ENCODE data around the gene GRM3. TPM values are rescaled to one million over a fixed set of nuclear protein-coding genes. Genes with fewer than 3 reads are reported as not detected.

The GRM3 gene
- total and polyA plus RNA-seq, 7 experiments from 2014 or later: not detected

DNA sequence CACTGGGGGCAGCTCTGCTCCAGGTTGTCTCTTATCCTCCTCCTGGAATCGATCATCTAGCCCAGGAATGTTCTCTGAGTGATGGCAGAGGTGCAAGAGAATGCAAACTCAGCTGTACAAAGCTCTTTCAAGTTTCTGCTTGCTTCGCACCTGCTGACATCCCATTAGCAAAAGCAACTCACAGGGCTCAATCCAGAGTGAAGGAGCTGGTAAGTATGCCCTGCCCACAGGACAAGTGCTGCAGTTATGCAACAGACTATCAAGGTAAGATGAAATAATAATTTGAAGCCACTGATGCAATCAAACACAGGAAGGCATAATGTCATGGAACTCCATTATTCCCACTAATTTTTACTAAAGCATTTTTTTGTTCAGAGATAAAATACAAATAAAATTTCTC lies 122.2 kb downstream of the GRM3 start:
- H3K27me3 Mint-ChIP-seq: no peaks in the 10 kb centered on the region
- H3K27ac ChIP-seq (ENCODE audit: low read depth, low read length): no peak overlapping the region
- no peaks in the 10 kb centered on the region for H3K4me1 ChIP-seq (ENCODE audit: control insufficient read depth in 2 of 2, insufficient read depth in 2 of 2, low read length in 2 of 2)
- intact Hi-C loops (cut with micrococcal nuclease): no loop called here
- H3K4me3 Mint-ChIP-seq: no peak overlapping the region
- H3K36me3 Mint-ChIP-seq: no peaks in the 10 kb centered on the region
- H3K9me3 Mint-ChIP-seq: peaks cover 0 to 8% (median 0%) of the 10 kb centered on the region in 11 donors
- H3K4me3 ChIP-seq (ENCODE audit: low read length): no peak overlapping the region
- H3K9me3 ChIP-seq (ENCODE audit: control insufficient read depth in 2 of 3, low read length in 3 of 3): no peaks in the 10 kb centered on the region
- no peak for ATAC-seq
- no peak for DNase-seq
- ChIA-PET CTCF (no interaction called here), POLR2A (no interaction called here)
- H3K27me3 ChIP-seq (ENCODE audit: control insufficient read depth in 2 of 2, insufficient read depth in 2 of 2, low read length in 2 of 2): no peaks in the 10 kb centered on the region
- no peak overlapping the region for H3K27ac Mint-ChIP-seq
- no peaks in the 10 kb centered on the region for H3K4me1 Mint-ChIP-seq
- no peaks in the 10 kb centered on the region for H3K36me3 ChIP-seq (ENCODE audit: control insufficient read depth in 2 of 3, insufficient read depth in 3 of 3, low read length in 3 of 3)

DNA sequence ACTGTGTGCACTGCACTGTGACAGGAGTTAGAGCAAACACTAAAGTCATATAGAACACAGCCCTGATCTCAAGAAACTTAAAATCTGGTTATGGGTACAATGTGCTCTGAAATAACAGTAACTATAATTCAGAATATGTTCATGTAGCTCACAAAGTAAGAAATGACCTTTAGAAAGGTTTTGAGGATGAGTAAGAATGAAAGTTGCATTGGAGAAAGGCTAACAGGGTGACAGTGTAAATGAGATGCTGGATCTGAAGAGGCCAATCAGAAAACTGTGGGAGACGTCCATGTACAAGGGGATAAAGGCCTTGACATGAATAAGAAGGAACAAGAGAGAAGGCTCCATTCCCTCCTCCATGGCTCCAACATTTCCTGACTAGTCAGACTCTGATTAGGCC lies 124.7 kb downstream of the GRM3 start:
- ATAC-seq: no peak
- H3K4me3 Mint-ChIP-seq: no peak overlapping the region
- no peak overlapping the region for H3K27ac Mint-ChIP-seq
- POLR2A ChIA-PET: no interaction called here
- H3K36me3 Mint-ChIP-seq: no peaks in the 10 kb centered on the region
- no peaks in the 10 kb centered on the region for H3K4me1 Mint-ChIP-seq
- Histone ChIP-seq H3K9me3 (ENCODE audit: control insufficient read depth in 2 of 3, low read length in 3 of 3) (no peaks in the 10 kb centered on the region), H3K27ac (ENCODE audit: low read depth, low read length) (no peak overlapping the region), H3K4me3 (ENCODE audit: low read length) (no peak overlapping the region), H3K4me1 (ENCODE audit: control insufficient read depth in 2 of 2, insufficient read depth in 2 of 2, low read length in 2 of 2) (no peaks in the 10 kb centered on the region), H3K27me3 (ENCODE audit: control insufficient read depth in 2 of 2, insufficient read depth in 2 of 2, low read length in 2 of 2) (no peaks in the 10 kb centered on the region), H3K36me3 (ENCODE audit: control insufficient read depth in 2 of 3, insufficient read depth in 3 of 3, low read length in 3 of 3) (no peaks in the 10 kb centered on the region)
- H3K9me3 Mint-ChIP-seq: peaks cover 0 to 6% (median 0%) of the 10 kb centered on the region in 11 donors
- CTCF ChIA-PET: no interaction called here
- peaks cover 0 to 5% (median 0%) of the 10 kb centered on the region in 5 donors for H3K27me3 Mint-ChIP-seq
- no peak for DNase-seq
- intact Hi-C loops (cut with micrococcal nuclease): no loop called here

DNA sequence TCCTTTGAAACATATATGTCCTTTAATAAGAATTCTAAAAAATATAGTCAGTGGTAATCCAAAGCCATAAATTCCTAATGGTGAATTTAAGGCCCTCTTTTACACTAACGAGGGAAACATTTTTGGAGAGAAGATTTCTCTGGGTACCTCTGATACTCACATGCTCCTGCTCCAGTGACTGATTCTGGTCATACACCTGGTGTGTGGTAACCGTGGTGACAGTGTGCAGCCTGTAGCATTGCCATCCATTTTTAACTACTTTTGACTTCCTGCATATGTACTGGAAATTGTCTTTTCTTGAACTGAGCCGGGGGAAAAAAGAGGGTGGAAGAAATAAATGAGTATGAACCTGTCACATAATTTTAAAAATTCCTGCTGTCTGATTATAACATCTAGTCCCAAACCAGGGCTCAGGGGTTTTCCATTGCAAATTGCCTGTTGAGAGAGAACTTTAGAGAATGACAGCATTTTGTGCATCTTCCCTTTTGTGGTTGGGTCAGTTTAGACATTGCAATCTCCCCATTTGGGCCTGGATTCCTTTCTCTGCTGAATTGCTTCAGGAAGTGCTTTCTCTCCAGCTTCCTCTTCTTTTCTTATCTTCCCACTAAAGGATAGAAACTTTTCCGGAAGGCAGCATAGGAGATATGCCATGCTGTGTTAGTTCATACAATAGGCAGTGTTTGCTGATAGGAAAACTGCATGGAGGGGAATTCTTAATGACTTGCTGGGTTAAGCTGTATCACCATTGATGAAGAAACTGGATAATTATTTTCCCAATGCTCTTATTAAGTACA lies 125.5 kb downstream of the GRM3 start:
- no peaks in the 10 kb centered on the region for H3K36me3 ChIP-seq (ENCODE audit: control insufficient read depth in 2 of 3, insufficient read depth in 3 of 3, low read length in 3 of 3)
- no peak overlapping the region for H3K27ac ChIP-seq (ENCODE audit: low read depth, low read length)
- H3K9me3 ChIP-seq (ENCODE audit: control insufficient read depth in 2 of 3, low read length in 3 of 3): no peaks in the 10 kb centered on the region
- peaks cover 0 to 3% (median 0%) of the 10 kb centered on the region in 11 donors for H3K9me3 Mint-ChIP-seq
- no peaks in the 10 kb centered on the region for H3K4me1 Mint-ChIP-seq
- ChIA-PET POLR2A (no interaction called here), CTCF (no interaction called here)
- no peaks in the 10 kb centered on the region for H3K36me3 Mint-ChIP-seq
- H3K27me3 Mint-ChIP-seq: peaks cover 0 to 5% (median 0%) of the 10 kb centered on the region in 5 donors
- intact Hi-C loops (cut with micrococcal nuclease): no loop called here
- no peak overlapping the region for H3K27ac Mint-ChIP-seq
- no peak for DNase-seq
- no peak overlapping the region for H3K4me3 Mint-ChIP-seq
- no peaks in the 10 kb centered on the region for H3K4me1 ChIP-seq (ENCODE audit: control insufficient read depth in 2 of 2, insufficient read depth in 2 of 2, low read length in 2 of 2)
- H3K4me3 ChIP-seq (ENCODE audit: low read length): no peak overlapping the region
- ATAC-seq: no peak
- H3K27me3 ChIP-seq (ENCODE audit: control insufficient read depth in 2 of 2, insufficient read depth in 2 of 2, low read length in 2 of 2): no peaks in the 10 kb centered on the region

DNA sequence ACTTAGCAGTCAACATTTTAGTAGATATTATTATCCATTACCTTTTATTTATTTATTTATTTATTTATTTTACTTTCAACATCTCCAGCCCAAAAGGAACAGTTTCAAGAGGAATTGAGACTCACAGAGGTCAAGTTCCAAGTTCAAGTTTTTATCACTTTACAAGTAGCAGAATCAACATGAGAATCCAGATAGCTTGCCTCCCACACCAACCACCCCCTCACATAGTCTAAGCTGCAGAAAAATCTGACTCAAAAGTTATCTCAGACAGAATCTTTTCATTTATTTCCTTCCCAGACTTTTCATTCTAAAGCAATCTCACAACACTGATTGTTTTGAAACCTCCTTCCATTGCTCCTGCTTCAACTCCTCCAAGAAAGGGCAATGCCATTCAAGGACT lies 129.6 kb downstream of the GRM3 start:
- no peaks in the 10 kb centered on the region for H3K36me3 ChIP-seq (ENCODE audit: control insufficient read depth in 2 of 3, insufficient read depth in 3 of 3, low read length in 3 of 3)
- H3K27ac Mint-ChIP-seq: no peak overlapping the region
- no peak overlapping the region for H3K4me3 ChIP-seq (ENCODE audit: low read length)
- no peak for ATAC-seq
- H3K4me1 Mint-ChIP-seq: no peaks in the 10 kb centered on the region
- H3K9me3 Mint-ChIP-seq: peaks cover 0 to 3% (median 0%) of the 10 kb centered on the region in 11 donors
- DNase-seq: no peak
- H3K9me3 ChIP-seq (ENCODE audit: control insufficient read depth in 2 of 3, low read length in 3 of 3): no peaks in the 10 kb centered on the region
- H3K27ac ChIP-seq (ENCODE audit: low read depth, low read length): no peak overlapping the region
- no peak overlapping the region for H3K4me3 Mint-ChIP-seq
- POLR2A ChIA-PET: no interaction called here
- peaks cover 0 to 5% (median 0%) of the 10 kb centered on the region in 5 donors for H3K27me3 Mint-ChIP-seq
- H3K4me1 ChIP-seq (ENCODE audit: control insufficient read depth in 2 of 2, insufficient read depth in 2 of 2, low read length in 2 of 2): no peaks in the 10 kb centered on the region
- intact Hi-C loops (cut with micrococcal nuclease): no loop called here
- CTCF ChIA-PET: no interaction called here
- no peaks in the 10 kb centered on the region for H3K27me3 ChIP-seq (ENCODE audit: control insufficient read depth in 2 of 2, insufficient read depth in 2 of 2, low read length in 2 of 2)
- no peaks in the 10 kb centered on the region for H3K36me3 Mint-ChIP-seq

DNA sequence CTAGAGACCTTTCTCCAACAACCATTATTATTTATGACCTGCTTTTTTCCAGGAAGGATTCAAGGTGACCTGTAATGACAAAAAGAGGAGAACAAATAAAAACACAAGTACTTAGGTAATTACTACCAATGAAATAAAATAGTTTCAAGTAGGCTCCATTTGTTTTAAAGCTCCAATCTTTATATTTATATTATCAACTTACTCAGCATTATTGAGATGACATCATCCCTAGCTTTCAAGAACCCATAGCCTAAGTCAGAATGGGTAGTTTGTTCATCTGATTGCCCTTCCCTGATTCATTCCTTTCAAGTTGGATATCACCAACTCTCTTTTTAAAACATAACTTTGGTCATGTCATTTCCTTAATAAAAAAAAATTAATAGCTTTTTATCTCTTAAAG lies 131.5 kb downstream of the GRM3 start:
- ChIA-PET POLR2A (no interaction called here), CTCF (no interaction called here)
- no peaks in the 10 kb centered on the region for H3K4me1 Mint-ChIP-seq

DNA sequence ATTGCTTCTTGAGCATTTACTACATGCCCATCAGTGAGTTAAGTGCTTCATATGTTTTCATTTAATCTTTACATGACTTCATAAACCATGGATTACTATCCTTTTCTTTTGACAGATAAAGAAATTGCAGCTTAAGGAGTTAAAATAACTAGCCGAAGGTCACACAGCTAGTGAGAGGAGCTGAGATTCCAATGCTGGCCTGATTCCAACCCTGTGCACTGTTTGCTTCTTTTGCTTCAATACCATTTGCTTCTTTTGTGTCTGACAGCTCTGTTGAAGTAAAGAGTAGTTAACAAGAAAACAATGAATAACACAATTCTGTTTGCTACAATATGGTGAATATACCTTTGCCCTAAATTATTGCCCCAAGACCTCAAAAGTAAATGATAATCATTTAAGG lies 132.4 kb downstream of the GRM3 start:
- Histone ChIP-seq H3K27ac (ENCODE audit: low read depth, low read length) (no peak overlapping the region), H3K36me3 (ENCODE audit: control insufficient read depth in 2 of 3, insufficient read depth in 3 of 3, low read length in 3 of 3) (no peaks in the 10 kb centered on the region), H3K9me3 (ENCODE audit: control insufficient read depth in 2 of 3, low read length in 3 of 3) (no peaks in the 10 kb centered on the region), H3K4me3 (ENCODE audit: low read length) (no peak overlapping the region), H3K27me3 (ENCODE audit: control insufficient read depth in 2 of 2, insufficient read depth in 2 of 2, low read length in 2 of 2) (no peaks in the 10 kb centered on the region), H3K4me1 (ENCODE audit: control insufficient read depth in 2 of 2, insufficient read depth in 2 of 2, low read length in 2 of 2) (no peaks in the 10 kb centered on the region)
- POLR2A ChIA-PET: no interaction called here
- CTCF ChIA-PET: no interaction called here
- Mint-ChIP-seq H3K27me3 (peaks cover 0 to 5% (median 0%) of the 10 kb centered on the region in 5 donors), H3K4me1 (no peaks in the 10 kb centered on the region), H3K36me3 (no peaks in the 10 kb centered on the region), H3K4me3 (no peak overlapping the region), H3K27ac (no peak overlapping the region), H3K9me3 (peaks cover 0 to 5% (median 0%) of the 10 kb centered on the region in 11 donors)
- intact Hi-C loops (cut with micrococcal nuclease): no loop called here
- no peak for ATAC-seq
- no peak for DNase-seq

More for the DNA sequence above, 131.5 kb downstream of the GRM3 start:
- ATAC-seq: no peak
- no peak for DNase-seq
- Histone ChIP-seq H3K36me3 (ENCODE audit: control insufficient read depth in 2 of 3, insufficient read depth in 3 of 3, low read length in 3 of 3) (no peaks in the 10 kb centered on the region), H3K27ac (ENCODE audit: low read depth, low read length) (no peak overlapping the region), H3K4me1 (ENCODE audit: control insufficient read depth in 2 of 2, insufficient read depth in 2 of 2, low read length in 2 of 2) (no peaks in the 10 kb centered on the region), H3K9me3 (ENCODE audit: control insufficient read depth in 2 of 3, low read length in 3 of 3) (no peaks in the 10 kb centered on the region), H3K4me3 (ENCODE audit: low read length) (no peak overlapping the region), H3K27me3 (ENCODE audit: control insufficient read depth in 2 of 2, insufficient read depth in 2 of 2, low read length in 2 of 2) (no peaks in the 10 kb centered on the region)
- Mint-ChIP-seq H3K27me3 (peaks cover 0 to 5% (median 0%) of the 10 kb centered on the region in 5 donors), H3K4me3 (no peak overlapping the region), H3K9me3 (peaks cover 0 to 5% (median 0%) of the 10 kb centered on the region in 11 donors), H3K27ac (no peak overlapping the region), H3K36me3 (no peaks in the 10 kb centered on the region)
- intact Hi-C loops (cut with micrococcal nuclease): no loop called here

DNA sequence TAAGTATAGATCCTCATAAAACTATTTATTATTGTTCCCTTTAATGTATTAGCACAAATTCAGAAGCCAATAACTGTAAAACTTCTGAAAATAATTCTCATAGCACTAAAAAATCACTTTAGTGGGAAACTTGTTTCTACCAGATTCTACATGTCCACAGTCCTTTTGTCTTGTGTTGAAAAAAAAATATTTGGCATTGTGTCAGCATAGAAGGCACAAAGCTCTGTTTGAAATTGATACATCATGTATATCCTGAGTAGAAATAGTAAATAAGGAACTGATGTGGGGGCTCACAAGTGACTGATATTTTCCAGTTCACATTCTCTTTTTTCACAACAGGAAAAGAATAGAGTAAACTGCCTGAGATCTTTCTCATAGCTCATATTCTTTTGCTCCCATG lies 134.6 kb downstream of the GRM3 start:
- Histone ChIP-seq H3K4me3 (ENCODE audit: low read length) (no peak overlapping the region), H3K9me3 (ENCODE audit: control insufficient read depth in 2 of 3, low read length in 3 of 3) (no peaks in the 10 kb centered on the region), H3K27me3 (ENCODE audit: control insufficient read depth in 2 of 2, insufficient read depth in 2 of 2, low read length in 2 of 2) (no peaks in the 10 kb centered on the region), H3K36me3 (ENCODE audit: control insufficient read depth in 2 of 3, insufficient read depth in 3 of 3, low read length in 3 of 3) (no peaks in the 10 kb centered on the region), H3K27ac (ENCODE audit: low read depth, low read length) (no peak overlapping the region), H3K4me1 (ENCODE audit: control insufficient read depth in 2 of 2, insufficient read depth in 2 of 2, low read length in 2 of 2) (no peaks in the 10 kb centered on the region)
- DNase-seq: no peak
- Mint-ChIP-seq H3K36me3 (no peaks in the 10 kb centered on the region), H3K9me3 (peaks cover 0 to 14% (median 0%) of the 10 kb centered on the region in 11 donors), H3K27ac (no peak overlapping the region), H3K4me3 (no peak overlapping the region), H3K4me1 (no peaks in the 10 kb centered on the region), H3K27me3 (no peaks in the 10 kb centered on the region)
- intact Hi-C loops (cut with micrococcal nuclease): no loop called here
- ChIA-PET CTCF (no interaction called here), POLR2A (no interaction called here)
- ATAC-seq: no peak

Measured in naive thymus-derived CD4-positive, alpha-beta T cell (primary cell).